Measurements from ENCODE around the gene C20orf204.

DNA sequence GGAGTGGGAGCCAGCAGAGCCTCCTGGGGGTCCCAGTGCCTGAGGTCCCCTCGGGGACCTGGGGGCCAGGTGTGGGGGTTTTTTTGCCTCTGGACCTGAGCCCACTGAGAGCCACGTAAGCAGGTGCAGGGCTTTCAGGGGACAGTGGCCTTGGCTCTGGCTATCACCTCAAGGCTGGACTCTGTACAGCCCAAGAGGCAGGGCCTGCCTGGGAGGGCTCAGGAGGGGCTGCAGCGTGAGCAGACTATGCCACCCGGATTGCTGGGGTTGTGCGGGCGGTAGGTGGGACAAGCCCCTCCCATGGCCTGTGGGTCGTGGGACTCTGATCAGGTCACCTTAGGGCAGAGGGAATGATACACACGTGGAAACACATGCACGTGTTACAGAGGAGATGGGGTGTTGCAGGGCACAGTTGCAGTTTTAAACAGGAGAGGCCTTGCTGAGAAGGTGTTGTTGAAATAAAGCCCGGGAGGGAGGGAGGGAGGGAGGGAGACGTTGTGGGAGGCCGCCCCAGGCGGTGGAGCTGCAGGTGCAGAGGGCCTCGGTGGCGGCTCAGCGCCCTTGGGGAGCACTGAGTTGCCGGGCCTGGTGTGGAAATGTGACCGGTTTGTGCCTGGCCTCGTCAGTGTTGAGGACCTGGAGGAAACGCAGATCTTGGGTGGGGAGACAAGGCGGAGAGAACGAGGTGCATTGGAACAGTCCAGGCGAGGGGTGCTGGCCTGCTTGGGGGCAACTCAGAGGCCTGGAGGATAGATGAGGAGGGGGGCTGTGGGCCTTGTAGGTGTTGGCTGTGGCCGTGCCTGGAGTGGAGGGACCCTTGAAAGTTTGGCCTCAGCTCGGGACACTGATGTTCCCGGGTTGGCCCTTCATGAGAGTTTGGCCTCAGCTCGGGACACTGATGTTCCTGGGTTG is 29.3 kb downstream of the C20orf204 start:
- TF ChIP-seq EZH2phosphoT487 (IDR thresholded peaks at IDR 0.05; ENCODE audit: borderline replicate concordance, low read length), result no peak
- TF ChIP-seq, protein P1, sequence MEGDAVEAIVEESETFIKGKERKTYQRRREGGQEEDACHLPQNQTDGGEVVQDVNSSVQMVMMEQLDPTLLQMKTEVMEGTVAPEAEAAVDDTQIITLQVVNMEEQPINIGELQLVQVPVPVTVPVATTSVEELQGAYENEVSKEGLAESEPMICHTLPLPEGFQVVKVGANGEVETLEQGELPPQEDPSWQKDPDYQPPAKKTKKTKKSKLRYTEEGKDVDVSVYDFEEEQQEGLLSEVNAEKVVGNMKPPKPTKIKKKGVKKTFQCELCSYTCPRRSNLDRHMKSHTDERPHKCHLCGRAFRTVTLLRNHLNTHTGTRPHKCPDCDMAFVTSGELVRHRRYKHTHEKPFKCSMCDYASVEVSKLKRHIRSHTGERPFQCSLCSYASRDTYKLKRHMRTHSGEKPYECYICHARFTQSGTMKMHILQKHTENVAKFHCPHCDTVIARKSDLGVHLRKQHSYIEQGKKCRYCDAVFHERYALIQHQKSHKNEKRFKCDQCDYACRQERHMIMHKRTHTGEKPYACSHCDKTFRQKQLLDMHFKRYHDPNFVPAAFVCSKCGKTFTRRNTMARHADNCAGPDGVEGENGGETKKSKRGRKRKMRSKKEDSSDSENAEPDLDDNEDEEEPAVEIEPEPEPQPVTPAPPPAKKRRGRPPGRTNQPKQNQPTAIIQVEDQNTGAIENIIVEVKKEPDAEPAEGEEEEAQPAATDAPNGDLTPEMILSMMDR (conservative IDR thresholded peaks at IDR 0.05; ENCODE audit: low read depth, low read length), result no peak

Measured in PC-3 (cell line).